HTR-8/SVneo (cell line): Measurements from ENCODE around the gene GALNT10.

Source experiments
- DNase-seq: peaks from one replicate; pipeline ENCODE4 v3.0.0; 2011; ENCODE audit warnings: low spot score, mixed read lengths; ENCODE audit not compliant: insufficient read length
- FAIRE-seq: peaks from 2 replicates; lab custom pipeline; 2011; peaks lifted over from hg19 to GRCh38; lab: Jason Lieb, UNC

GALNT10 gene

DNA sequence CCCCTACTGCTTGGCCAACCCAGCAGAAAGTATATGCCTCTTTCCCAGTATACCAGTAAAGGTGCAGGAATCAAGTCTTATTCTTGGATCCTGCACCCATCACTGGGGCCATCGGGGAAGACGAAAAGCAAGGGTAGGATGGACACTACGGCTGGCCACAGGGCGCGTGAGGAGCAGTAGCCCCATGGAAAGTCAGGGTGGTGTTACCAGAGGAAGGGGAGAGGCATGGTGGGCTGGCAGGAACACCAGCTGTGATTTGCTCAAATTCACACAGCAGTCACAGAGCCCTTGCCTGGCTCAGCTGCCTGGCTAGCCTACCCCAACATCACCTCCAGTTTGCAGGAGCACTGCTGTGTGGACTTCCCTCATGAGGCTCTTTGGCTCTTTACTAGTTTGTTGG is 220.8 kb downstream of the GALNT10 start:
- no peak for FAIRE-seq
- no peak for DNase-seq

GRCh38 chr5:154412316-154412715 is 221.8 kb downstream of the GALNT10 start:
- no peak for DNase-seq
- FAIRE-seq, result no peak

DNA sequence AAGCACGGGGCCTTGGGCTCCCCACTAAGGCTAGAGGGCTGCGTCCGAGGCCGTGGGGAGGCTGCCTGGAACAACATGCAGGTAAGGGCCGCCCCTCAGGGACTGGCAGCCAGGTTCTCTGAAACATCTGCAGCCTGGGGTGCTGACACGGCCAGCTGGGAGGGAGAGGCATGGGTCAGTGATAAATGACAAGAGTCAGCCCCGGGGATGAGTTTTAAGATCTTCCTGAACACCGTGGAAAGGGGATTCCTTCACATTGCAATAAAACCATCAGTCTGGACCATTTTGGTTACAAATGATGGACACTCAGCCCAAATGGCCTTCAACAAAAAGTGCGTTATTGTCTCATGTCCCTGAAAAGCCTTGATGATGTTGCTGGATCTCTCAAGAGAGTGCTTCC is 222.4 kb downstream of the GALNT10 start:
- no peak for FAIRE-seq

DNA sequence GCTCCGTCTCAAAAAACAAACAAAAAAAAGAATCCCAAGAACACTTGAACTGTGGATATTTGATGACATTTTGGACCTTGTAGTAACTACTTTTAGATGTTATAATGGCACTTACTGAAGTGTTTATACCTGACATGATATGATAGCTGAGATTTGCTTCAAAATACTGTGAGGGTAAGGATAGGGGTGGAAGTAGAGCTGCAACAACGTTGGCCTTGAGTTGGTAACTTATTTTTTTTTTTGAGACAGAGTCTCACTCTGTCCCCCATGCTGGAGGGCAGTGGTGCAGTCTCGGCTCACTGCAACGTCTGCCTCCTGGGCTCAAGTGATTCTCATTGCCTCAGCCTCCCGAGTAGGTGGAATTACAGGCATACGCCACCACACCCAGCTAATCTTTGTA is 224.6 kb downstream of the GALNT10 start:
- DNase-seq (no peak), FAIRE-seq (no peak)

More for the DNA sequence above, 222.4 kb downstream of the GALNT10 start:
- DNase-seq, result no peak

GRCh38 chr5:154418344-154418820 is 227.8 kb downstream of the GALNT10 start:
- FAIRE-seq, result no peak
- DNase-seq, result no peak

GRCh38 chr5:154419236-154419635 is 228.7 kb downstream of the GALNT10 start:
- no peak for DNase-seq
- FAIRE-seq, result no peak

DNA sequence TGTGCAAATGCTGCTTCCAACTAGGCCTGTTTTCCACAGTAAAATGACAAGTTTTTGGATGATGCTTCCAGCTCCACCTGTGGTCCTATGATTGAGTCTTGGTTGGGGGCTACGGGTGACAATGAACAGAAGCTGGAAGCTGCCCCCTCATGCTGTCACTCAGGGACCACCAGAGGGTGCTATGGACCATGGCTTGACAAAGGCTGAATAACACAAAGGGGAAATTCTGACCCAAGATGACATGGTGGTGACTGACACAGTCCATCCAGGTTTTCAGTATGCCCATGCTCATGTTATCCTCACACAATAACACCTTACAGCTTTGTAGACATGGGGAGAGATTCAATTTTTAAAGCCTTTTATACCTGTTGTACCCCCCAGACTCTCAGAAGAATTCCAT is 231.3 kb downstream of the GALNT10 start:
- DNase-seq, result no peak
- no peak for FAIRE-seq

DNA sequence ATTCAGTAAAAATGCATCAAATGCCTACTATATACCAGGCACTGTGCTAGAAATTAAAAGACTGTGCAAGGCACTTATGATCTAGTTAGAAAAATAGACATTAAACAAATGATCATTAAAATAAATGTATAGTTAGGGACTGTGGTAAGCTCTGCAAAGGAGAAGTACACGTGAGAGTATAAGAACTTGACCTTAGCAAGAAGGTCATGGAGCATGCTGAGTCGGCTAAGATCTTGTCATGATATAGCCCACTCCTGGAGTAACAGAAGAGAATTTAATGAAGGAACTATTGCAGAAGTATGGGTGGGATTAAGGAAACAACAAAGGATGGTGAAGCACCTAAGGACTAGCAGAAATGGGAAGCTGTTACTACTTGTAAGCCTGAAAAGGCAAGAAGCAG is 231.8 kb downstream of the GALNT10 start:
- DNase-seq (no peak), FAIRE-seq (no peak)

- FAIRE-seq (no peak), DNase-seq (no peak)
These were observed 237.7 kb downstream of the GALNT10 start for GRCh38 chr5:154428208-154428607.

- DNase-seq (no peak), FAIRE-seq (no peak)
These were observed 238.8 kb downstream of the GALNT10 start for GRCh38 chr5:154429341-154429740.

DNA sequence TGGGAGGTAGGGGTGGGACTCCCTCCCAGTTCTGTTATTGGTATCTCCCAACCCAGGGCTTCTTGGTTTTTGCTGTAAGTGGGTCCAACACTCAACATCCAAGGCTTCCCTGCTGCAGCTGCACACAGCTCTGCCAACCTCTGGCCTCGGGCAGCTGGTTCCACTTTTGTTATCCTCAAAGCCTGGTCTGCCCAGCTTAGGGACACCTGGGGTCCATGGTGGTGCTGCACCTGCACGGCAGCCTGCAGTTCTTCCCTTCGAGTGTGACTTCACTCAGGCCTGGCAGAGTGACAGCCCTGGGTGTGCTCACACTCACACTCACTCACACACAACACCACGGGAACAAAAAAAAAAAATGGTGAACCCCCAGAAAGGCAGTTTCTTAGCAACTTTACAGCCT is 239.9 kb downstream of the GALNT10 start:
- DNase-seq, result no peak
- FAIRE-seq, result no peak

GRCh38 chr5:154430961-154431630 is 240.6 kb downstream of the GALNT10 start:
- no peak for DNase-seq
- FAIRE-seq, result no peak

DNA sequence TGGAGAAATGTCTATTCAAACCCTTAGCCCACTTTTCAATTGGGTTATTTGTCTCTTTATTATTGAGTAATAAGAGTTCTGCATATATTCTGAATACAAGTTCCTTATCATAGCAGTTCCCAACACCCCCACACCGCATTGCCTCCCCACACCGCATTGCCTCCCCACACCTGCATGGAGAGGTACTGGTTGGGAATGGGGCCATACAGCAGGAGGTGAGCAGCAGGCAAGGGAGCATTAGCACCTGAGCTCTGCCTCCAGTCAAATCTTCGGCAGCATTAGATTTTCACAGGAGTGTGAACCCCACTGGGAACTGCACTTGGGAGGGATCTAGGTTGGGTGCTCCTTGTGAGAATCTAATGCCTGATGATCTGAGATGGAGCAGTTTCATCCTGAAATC is 244.7 kb downstream of the GALNT10 start:
- FAIRE-seq (no peak), DNase-seq (no peak)

DNA sequence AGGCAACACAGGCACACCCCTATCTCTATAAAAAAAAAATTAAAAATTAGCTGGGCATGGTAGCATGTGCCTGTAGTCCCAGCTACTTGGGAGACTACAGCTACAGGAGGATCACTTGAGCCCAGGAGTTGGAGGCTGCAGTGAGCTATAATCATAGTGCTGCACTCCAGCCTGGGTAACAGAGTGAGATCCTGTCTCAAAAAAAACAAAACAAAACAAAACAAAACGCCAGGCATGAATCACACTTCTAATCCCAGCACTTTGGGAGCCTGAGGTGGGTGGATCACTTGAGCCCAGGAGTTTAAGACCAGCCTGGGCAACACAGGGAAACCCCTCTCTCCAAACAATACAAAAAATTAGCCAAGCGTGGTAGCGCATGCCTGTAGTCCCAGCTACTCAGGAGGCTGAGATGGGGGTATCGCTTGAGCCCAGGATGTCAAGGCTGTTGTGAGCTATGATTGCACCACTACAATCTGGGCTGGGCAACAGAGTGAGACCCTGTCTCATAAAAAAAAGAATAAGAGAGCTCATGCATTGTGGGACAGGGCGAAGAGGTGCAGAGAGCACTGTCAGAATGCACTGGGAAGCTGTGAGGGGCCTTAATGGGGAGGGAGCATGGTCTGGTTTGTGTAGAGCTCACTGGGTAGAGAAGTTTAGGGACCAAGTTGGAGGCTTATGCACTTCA is 246.9 kb downstream of the GALNT10 start:
- FAIRE-seq, result no peak

DNA sequence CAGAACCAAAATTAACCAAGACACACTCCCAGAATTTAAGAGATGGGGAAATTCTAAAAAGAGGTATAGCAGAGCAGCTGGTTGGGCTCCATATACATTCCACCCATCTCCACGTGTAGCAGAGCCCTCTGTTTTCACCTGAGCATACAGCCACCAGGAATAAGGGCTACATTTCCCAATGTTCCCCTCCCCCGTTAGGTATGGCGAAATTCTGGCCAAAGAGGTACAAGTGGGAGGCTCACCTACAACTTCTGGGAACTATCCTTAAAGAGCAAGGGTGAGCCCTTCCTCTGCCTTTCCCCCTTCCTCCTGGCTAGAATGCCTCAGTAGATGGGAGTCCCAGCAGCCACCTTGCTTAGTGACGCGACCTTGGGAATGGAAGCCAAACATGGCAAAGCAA is 250.0 kb downstream of the GALNT10 start:
- FAIRE-seq (no peak), DNase-seq (no peak)

More for the DNA sequence above, 246.9 kb downstream of the GALNT10 start:
- no peak for DNase-seq

- no peak for DNase-seq
- FAIRE-seq, result no peak
These were observed 252.3 kb downstream of the GALNT10 start for GRCh38 chr5:154442801-154443200.

DNA sequence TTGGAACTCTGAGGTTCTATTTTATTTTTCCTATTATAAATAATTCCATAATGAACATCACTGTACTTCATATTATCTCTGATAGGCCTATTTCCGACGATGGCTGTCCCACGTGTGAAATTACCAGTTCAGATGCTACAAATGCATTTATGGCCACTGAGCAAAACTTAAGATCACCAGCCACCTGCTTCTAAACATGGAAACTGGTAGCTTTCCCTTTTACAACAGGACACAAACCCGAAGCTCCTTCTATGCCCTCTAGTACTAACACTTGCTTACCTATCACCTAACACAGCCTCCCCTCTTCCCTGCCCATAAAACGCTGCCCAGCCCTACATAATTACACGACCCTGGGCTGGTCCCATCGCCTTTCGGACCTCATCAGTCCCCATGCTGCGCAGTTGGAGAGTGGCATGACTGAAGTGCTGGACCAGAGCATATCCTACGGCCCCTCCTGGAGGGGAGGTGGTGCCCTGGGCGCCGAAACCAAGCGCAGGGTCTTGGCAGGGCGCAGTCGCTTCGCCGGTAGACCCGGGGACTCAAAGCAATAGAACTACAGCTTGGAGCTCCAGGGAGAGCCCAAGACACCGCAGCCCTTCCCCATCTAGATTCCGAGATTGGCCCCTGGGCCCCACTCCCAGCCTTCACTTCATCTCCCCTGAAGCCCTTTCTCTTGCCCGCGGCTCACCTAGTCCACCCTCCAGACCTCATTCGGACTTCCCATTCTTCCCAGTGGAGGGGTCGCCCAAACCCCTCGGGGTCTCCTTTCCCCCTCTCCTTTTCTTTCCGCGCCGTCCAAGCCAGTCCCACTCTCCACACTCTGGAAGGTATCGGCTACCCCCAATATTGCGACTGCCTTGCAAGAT is 254.3 kb downstream of the GALNT10 start:
- peak; percentile 36 for DNase-seq
- FAIRE-seq, result no peak

GRCh38 chr5:154445422-154446194 is 255.1 kb downstream of the GALNT10 start, which contains the start of gene SAP30L:
SAP30L (plus strand) TSS chr5:154445997; CDS start chr5:154446605, 608 bp downstream.
- peak; percentile 85 for FAIRE-seq
- DNase-seq, result peak; percentile 100

DNA sequence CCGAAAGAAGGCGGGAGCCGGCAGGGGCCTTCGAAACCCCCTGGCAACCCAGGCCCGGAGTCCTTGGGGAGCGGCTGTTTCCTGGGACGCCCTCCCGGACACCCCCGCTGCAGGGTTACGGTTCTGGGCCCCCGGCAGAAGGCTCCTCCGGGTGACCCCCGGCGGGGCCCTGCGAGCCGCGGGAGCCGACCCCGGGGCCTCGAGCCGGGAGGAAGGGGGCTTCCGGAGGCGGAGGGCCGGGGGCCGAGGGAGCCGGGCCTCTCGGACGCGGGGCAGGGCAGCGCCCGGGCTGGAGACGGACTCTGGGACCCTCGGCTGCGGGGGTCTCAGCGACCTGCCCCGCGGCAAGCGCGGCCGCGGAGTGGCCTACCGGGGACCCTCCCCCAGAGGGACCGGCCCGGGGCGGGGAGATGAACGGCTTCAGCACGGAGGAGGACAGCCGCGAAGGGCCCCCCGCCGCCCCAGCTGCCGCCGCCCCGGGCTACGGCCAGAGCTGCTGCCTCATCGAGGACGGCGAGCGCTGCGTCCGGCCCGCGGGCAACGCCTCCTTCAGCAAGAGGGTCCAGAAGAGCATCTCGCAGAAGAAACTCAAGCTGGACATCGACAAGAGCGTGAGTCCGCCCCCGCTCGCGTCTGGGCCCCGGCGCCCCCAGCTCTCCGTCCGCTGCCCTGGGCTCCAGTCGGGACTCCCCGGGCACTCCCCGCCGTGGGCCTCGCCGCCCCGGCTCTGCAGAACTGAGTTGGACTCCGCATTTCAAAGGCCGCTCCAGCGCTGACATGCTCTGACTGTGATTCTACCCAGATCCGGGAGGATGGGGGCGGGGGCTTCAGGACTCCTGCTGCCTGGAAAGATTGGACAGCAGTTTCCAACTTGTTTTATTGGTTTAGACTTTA is 255.9 kb downstream of the GALNT10 start:
- FAIRE-seq (no peak), DNase-seq (peak; percentile 45)
